GM18870 (cell line): ENCODE results near the gene PRKCD.

ENCODE experiments used
- ATAC-seq: cut with Tn5 transposase; IDR thresholded peaks from one replicate; pipeline ENCODE4 v1.9.1; 2021; ENCODE audit warnings: moderate library complexity; ENCODE audit not compliant: unreplicated experiment

The PRKCD gene

GRCh38 chr3:53154881-53155285 lies 6.1 kb upstream of the PRKCD start:
- no peak for ATAC-seq

GRCh38 chr3:53155760-53156159 lies 5.2 kb upstream of the PRKCD start:
- no peak for ATAC-seq

GRCh38 chr3:53156368-53156834 lies 4.6 kb upstream of the PRKCD start:
- ATAC-seq = no peak

- ATAC-seq = no peak
Observed at GRCh38 chr3:53157974-53158580, 2.9 kb upstream of the PRKCD start.

- ATAC-seq = no peak
Observed at GRCh38 chr3:53158765-53159155, 2.2 kb upstream of the PRKCD start.

- ATAC-seq = no peak
Observed at GRCh38 chr3:53159156-53160060, 1.6 kb upstream of the PRKCD start.

- no peak for ATAC-seq
Observed at GRCh38 chr3:53160061-53160659, 849 bp upstream of the PRKCD start.

GRCh38 chr3:53161450-53161819 lies 426 bp downstream of the PRKCD start:
- no peak for ATAC-seq

- no peak for ATAC-seq
Observed at GRCh38 chr3:53161820-53162671, 1.0 kb downstream of the PRKCD start.

GRCh38 chr3:53162672-53163443 lies 1.8 kb downstream of the PRKCD start:
- peak; percentile 33 for ATAC-seq

GRCh38 chr3:53163444-53164387 lies 2.7 kb downstream of the PRKCD start:
- no peak for ATAC-seq

- ATAC-seq = no peak
Observed at GRCh38 chr3:53164911-53165310, 3.9 kb downstream of the PRKCD start.

GRCh38 chr3:53166206-53166605 lies 5.2 kb downstream of the PRKCD start:
- ATAC-seq = no peak

- no peak for ATAC-seq
Observed at GRCh38 chr3:53166781-53167291, 5.8 kb downstream of the PRKCD start.

- ATAC-seq = no peak
Observed at GRCh38 chr3:53167418-53168174, 6.6 kb downstream of the PRKCD start.

- ATAC-seq = no peak
Observed at GRCh38 chr3:53168175-53168923, 7.3 kb downstream of the PRKCD start.

- no peak for ATAC-seq
Observed at GRCh38 chr3:53169045-53169831, 8.2 kb downstream of the PRKCD start.
